Smooth muscle cell (in vitro differentiated cells): ENCODE results near the gene ATN1. TPM values are rescaled to one million over a fixed set of nuclear protein-coding genes. Genes with fewer than 3 reads are reported as not detected.

ENCODE experiments used
- DNase-seq: peaks from one replicate; lab custom pipeline; 2025; ENCODE audit not compliant: unreplicated experiment; lab: John Stamatoyannopoulos, UW
- H2AFZ ChIP-seq: fragments of 200-600 bp; sonication (generic); 2 replicates; pipeline ENCODE4 v1.6.0; 2016; ENCODE audit warnings: antibody characterized with exemption, low read depth, mild to moderate bottlenecking
- H3F3A ChIP-seq: fragments of 200-600 bp; sonication (generic); 2 replicates; pipeline ENCODE4 v1.6.0; 2017; ENCODE audit warnings: antibody characterized with exemption, low read depth
- H3K27ac ChIP-seq: fragments of 200-600 bp; sonication (generic); 2 replicates; pipeline ENCODE4 v1.5.1; 2016; ENCODE audit warnings: low read depth, mild to moderate bottlenecking
- H3K27me3 ChIP-seq: fragments of 200-600 bp; sonication (generic); 2 replicates; pipeline ENCODE4 v1.6.1; 2016; ENCODE audit warnings: low read depth, mild to moderate bottlenecking
- H3K36me3 ChIP-seq: fragments of 200-600 bp; sonication (generic); 2 replicates; pipeline ENCODE4 v1.5.1; 2016; ENCODE audit warnings: low read depth
- H3K4me1 ChIP-seq: fragments of 200-600 bp; sonication (generic); 2 replicates; pipeline ENCODE4 v1.5.1; 2016; ENCODE audit warnings: low read depth
- H3K4me2 ChIP-seq: fragments of 200-600 bp; sonication (generic); 2 replicates; pipeline ENCODE4 v1.6.0; 2016; ENCODE audit warnings: mild to moderate bottlenecking
- H3K4me3 ChIP-seq: fragments of 200-600 bp; sonication (generic); 2 replicates; pipeline ENCODE4 v1.5.1; 2016; ENCODE audit warnings: mild to moderate bottlenecking
- H3K79me2 ChIP-seq: fragments of 200-600 bp; sonication (generic); 2 replicates; pipeline ENCODE4 v1.6.0; 2016; ENCODE audit warnings: low read depth, mild to moderate bottlenecking
- H3K9ac ChIP-seq: fragments of 200-600 bp; sonication (generic); 2 replicates; pipeline ENCODE4 v1.6.0; 2016; ENCODE audit warnings: low read depth
- H3K9me3 ChIP-seq: fragments of 200-600 bp; sonication (generic); replicated peaks from 2 replicates; pipeline ENCODE4 v1.5.1; 2016; ENCODE audit warnings: low read depth
- H4K20me1 ChIP-seq: fragments of 200-600 bp; sonication (generic); 2 replicates; pipeline ENCODE4 v1.6.0; 2016; ENCODE audit warnings: low read depth
- CTCF ChIP-seq: fragments of 200-600 bp; sonication (generic); IDR thresholded peaks from 2 replicates; pipeline ENCODE4 v1.5.1; 2017; ENCODE audit warnings: borderline replicate concordance, mild to moderate bottlenecking, antibody characterized with exemption; ENCODE audit not compliant: insufficient read depth, poor library complexity, severe bottlenecking
- WGBS: methylation state at CpG from one replicate; pipeline ENCODE4 v1.1.7; 2016; ENCODE audit warnings: low lambda C conversion rate; 5-methylcytosine and 5-hydroxymethylcytosine counted together
- polyA plus RNA-seq: library from polyadenylated mRNA; unstranded; fragments of >200 nt; fragmentation: Nextera tagmentation; extraction: Ambion mirVana; gene quantifications from 2 replicates; pipeline ENCODE4 v1.2.1, GENCODE V29; 2016
- total RNA-seq: library from RNA; depleted of rRNA; stranded (reverse); fragments of >200 nt; gene quantifications from 2 replicates; pipeline ENCODE4 v1.2.3, GENCODE V29; 2014

Gene ATN1
- total and polyA plus RNA-seq, 2 experiments from 2014 or later: 28.8 to 30.4 TPM

GRCh38 chr12:6923003-6923732 is 4.6 kb upstream of the ATN1 start:
- Histone ChIP-seq H3K36me3 (no peaks in the 10 kb centered on the region), H3K4me2 (no peak overlapping the region), H4K20me1 (peaks cover 9% of the 10 kb centered on the region), H3K4me1 (peaks cover 29% of the 10 kb centered on the region), H3K79me2 (peaks cover 12% of the 10 kb centered on the region), H3K9ac (no peak overlapping the region), H3F3A (peaks cover 16% of the 10 kb centered on the region), H3K27me3 (no peaks in the 10 kb centered on the region), H3K9me3 (no peaks in the 10 kb centered on the region), H2AFZ (no peak overlapping the region), H3K27ac (no peak overlapping the region), H3K4me3 (no peak overlapping the region)
- no peak for DNase-seq
- WGBS: 94% methylated on average over 10 of the region's 10 CpGs
- no peak for TF ChIP-seq CTCF

GRCh38 chr12:6923851-6924250 is 3.9 kb upstream of the ATN1 start:
- H3K4me3 ChIP-seq: no peak overlapping the region
- H4K20me1 ChIP-seq: peaks cover 10% of the 10 kb centered on the region
- no peak overlapping the region for H3K4me2 ChIP-seq
- no peaks in the 10 kb centered on the region for H3K36me3 ChIP-seq
- no peak overlapping the region for H2AFZ ChIP-seq
- H3K27ac ChIP-seq: no peak overlapping the region
- 87% methylated on average over 6 of the region's 6 CpGs for WGBS
- no peaks in the 10 kb centered on the region for H3K9me3 ChIP-seq
- peaks cover 16% of the 10 kb centered on the region for H3F3A ChIP-seq
- no peak overlapping the region for H3K9ac ChIP-seq
- DNase-seq: no peak
- no peaks in the 10 kb centered on the region for H3K27me3 ChIP-seq
- H3K4me1 ChIP-seq: peaks cover 29% of the 10 kb centered on the region
- peaks cover 19% of the 10 kb centered on the region for H3K79me2 ChIP-seq
- no peak for TF ChIP-seq CTCF

GRCh38 chr12:6925239-6925539 is 2.6 kb upstream of the ATN1 start:
- H3K4me1 ChIP-seq: peaks cover 40% of the 10 kb centered on the region
- H3K79me2 ChIP-seq: peaks cover 32% of the 10 kb centered on the region
- TF ChIP-seq CTCF: no peak
- H3K36me3 ChIP-seq: no peaks in the 10 kb centered on the region
- H3K27ac ChIP-seq: peak overlapping the region; percentile 77
- H3F3A ChIP-seq: peaks cover 16% of the 10 kb centered on the region
- no peak overlapping the region for H2AFZ ChIP-seq
- H3K4me3 ChIP-seq: no peak overlapping the region
- H3K9ac ChIP-seq: no peak overlapping the region
- no peaks in the 10 kb centered on the region for H3K27me3 ChIP-seq
- DNase-seq: no peak
- H4K20me1 ChIP-seq: peaks cover 15% of the 10 kb centered on the region
- peak overlapping the region; percentile 63 for H3K4me2 ChIP-seq
- WGBS: 20% methylated on average over 1 of the region's 1 CpG
- H3K9me3 ChIP-seq: no peaks in the 10 kb centered on the region
